ENCODE measurements around the gene ZNF358. TPM values are rescaled to one million over a fixed set of nuclear protein-coding genes. Genes with fewer than 3 reads are reported as not detected.

The ZNF358 gene
- total RNA-seq, 2 experiments from 2014 or later, result 5.1 to 5.2 TPM

GRCh38 chr19:7522072-7522922 lies 6.4 kb downstream of the ZNF358 start, which contains the start of gene MCOLN1:
Gene MCOLN1 (plus strand): TSS chr19:7522624. CDS start chr19:7522751, 127 bp downstream.
- peaks cover 5% of the 10 kb centered on the region for H3K27me3 Mint-ChIP-seq
- peaks cover 0 to 4% of the 10 kb centered on the region in 2 experiments for H3K9me3 ChIP-seq (ENCODE audit: control insufficient read depth in 1 of 2, insufficient read depth in 1 of 2, low read length in 2 of 2)
- H3K27ac ChIP-seq (ENCODE audit: low read depth in 1 of 2, low read length in 2 of 2), result no peak within 1 kb of the TSS
- intact Hi-C loops (cut with DNase I, micrococcal nuclease), result loop anchor here (1.0 to 2.0 kb wide), 2 partner anchors 12 to 33 kb away; partner anchors contain the start of gene PEX11G (in 1 of the 2)
- H3K4me1 Mint-ChIP-seq (ENCODE audit: low read depth), result peaks cover 20% of the 10 kb centered on the region
- H3K36me3 Mint-ChIP-seq (ENCODE audit: low read depth), result peaks cover 7% of the 10 kb centered on the region
- H3K36me3 ChIP-seq (ENCODE audit: insufficient read depth, low read length), result peaks cover 5% of the 10 kb centered on the region
- peak within 1 kb of the TSS; percentile 97 for H3K4me3 Mint-ChIP-seq
- ATAC-seq (ENCODE audit: poor library complexity) (peak; percentile 90), DNase-seq (peak; percentile 99 to 100 (median 100))
- no peaks in the 10 kb centered on the region for H3K9me3 Mint-ChIP-seq
- ChIA-PET POLR2A (interaction anchor here (0.5 to 3.8 kb wide), 15 partner anchors 10 to 1150 kb away, joined by 3 to 50 read pairs (median 3); partner anchors contain the start of genes ALKBH7, PET100, PNPLA6 and SNAPC2), CTCF (interaction anchor here (1.1 to 2.5 kb wide), 3 partner anchors 11 to 46 kb away, joined by 3 to 7 read pairs (median 5); no protein-coding TSS in a partner anchor)
- peaks cover 0 to 4% of the 10 kb centered on the region in 2 experiments for H3K27me3 ChIP-seq (ENCODE audit: control insufficient read depth in 1 of 2, insufficient read depth in 2 of 2, low read length in 2 of 2)
- H3K4me3 ChIP-seq (ENCODE audit: low read length), result peak within 1 kb of the TSS; percentile 72
- peak within 1 kb of the TSS; percentile 74 for H3K27ac Mint-ChIP-seq
- H3K4me1 ChIP-seq (ENCODE audit: insufficient read depth, low read length), result peaks cover 19% of the 10 kb centered on the region
- TF ChIP-seq, protein P1, sequence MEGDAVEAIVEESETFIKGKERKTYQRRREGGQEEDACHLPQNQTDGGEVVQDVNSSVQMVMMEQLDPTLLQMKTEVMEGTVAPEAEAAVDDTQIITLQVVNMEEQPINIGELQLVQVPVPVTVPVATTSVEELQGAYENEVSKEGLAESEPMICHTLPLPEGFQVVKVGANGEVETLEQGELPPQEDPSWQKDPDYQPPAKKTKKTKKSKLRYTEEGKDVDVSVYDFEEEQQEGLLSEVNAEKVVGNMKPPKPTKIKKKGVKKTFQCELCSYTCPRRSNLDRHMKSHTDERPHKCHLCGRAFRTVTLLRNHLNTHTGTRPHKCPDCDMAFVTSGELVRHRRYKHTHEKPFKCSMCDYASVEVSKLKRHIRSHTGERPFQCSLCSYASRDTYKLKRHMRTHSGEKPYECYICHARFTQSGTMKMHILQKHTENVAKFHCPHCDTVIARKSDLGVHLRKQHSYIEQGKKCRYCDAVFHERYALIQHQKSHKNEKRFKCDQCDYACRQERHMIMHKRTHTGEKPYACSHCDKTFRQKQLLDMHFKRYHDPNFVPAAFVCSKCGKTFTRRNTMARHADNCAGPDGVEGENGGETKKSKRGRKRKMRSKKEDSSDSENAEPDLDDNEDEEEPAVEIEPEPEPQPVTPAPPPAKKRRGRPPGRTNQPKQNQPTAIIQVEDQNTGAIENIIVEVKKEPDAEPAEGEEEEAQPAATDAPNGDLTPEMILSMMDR (IDR thresholded peaks at IDR 0.05), result no peak

GRCh38 chr19:7522923-7523667 lies 7.2 kb downstream of the ZNF358 start:
- peak overlapping the region; percentile 67 for H3K4me3 Mint-ChIP-seq
- ChIA-PET POLR2A (interaction anchor here (0.6 to 3.8 kb wide), 13 partner anchors 9 to 1151 kb away, joined by 3 to 50 read pairs (median 3); partner anchors contain the start of genes ALKBH7, PET100, PNPLA6 and SNAPC2), CTCF (interaction anchor here (1.7 to 2.5 kb wide), 2 partner anchors 11 to 45 kb away, joined by 5 to 7 read pairs; no protein-coding TSS in a partner anchor)
- H3K36me3 Mint-ChIP-seq (ENCODE audit: low read depth), result peaks cover 7% of the 10 kb centered on the region
- peak overlapping the region; percentile 72 for H3K4me3 ChIP-seq (ENCODE audit: low read length)
- TF ChIP-seq, protein P1 (IDR thresholded peaks at IDR 0.05), result no peak
- H3K27me3 Mint-ChIP-seq, result no peaks in the 10 kb centered on the region
- H3K4me1 ChIP-seq (ENCODE audit: insufficient read depth, low read length), result peaks cover 19% of the 10 kb centered on the region
- no peak overlapping the region for H3K27ac ChIP-seq (ENCODE audit: low read depth in 1 of 2, low read length in 2 of 2)
- H3K9me3 ChIP-seq (ENCODE audit: control insufficient read depth in 1 of 2, insufficient read depth in 1 of 2, low read length in 2 of 2), result peaks cover 0 to 4% of the 10 kb centered on the region in 2 experiments
- DNase-seq (peak in 1 of 14 experiments; percentile 32), ATAC-seq (ENCODE audit: poor library complexity) (no peak)
- H3K4me1 Mint-ChIP-seq (ENCODE audit: low read depth), result peaks cover 14% of the 10 kb centered on the region
- H3K9me3 Mint-ChIP-seq, result no peaks in the 10 kb centered on the region
- H3K36me3 ChIP-seq (ENCODE audit: insufficient read depth, low read length), result peaks cover 9% of the 10 kb centered on the region
- H3K27ac Mint-ChIP-seq, result no peak overlapping the region
- no peaks in the 10 kb centered on the region for H3K27me3 ChIP-seq (ENCODE audit: control insufficient read depth in 1 of 2, insufficient read depth in 2 of 2, low read length in 2 of 2)
- intact Hi-C loops (cut with DNase I, micrococcal nuclease), result loop anchor here (1.0 to 2.0 kb wide), 2 partner anchors 11 to 34 kb away; partner anchors contain the start of gene PEX11G (in 1 of the 2)

DNA sequence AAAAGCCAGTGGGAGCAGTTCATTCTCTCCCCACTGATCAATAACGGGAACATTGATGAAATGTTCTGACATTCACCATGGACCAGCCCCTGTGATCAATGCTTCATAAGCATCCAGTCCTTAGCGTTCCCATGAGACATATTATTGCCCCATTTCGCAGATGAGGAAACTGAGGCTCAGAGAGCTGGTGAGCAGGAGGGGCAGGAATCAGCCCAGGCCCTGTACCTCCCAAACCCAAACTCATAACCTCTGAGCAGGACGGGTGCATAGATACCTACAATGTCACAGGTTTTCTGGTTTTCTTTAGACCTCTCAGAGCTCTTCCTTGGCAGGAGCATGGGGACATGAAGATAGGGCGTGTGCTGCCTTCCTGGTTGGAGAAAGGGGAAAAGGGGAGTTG lies 8.6 kb downstream of the ZNF358 start:
- Histone ChIP-seq H3K36me3 (ENCODE audit: insufficient read depth, low read length) (peaks cover 9% of the 10 kb centered on the region), H3K4me1 (ENCODE audit: insufficient read depth, low read length) (peaks cover 19% of the 10 kb centered on the region), H3K27ac (ENCODE audit: low read depth in 1 of 2, low read length in 2 of 2) (no peak overlapping the region), H3K9me3 (ENCODE audit: control insufficient read depth in 1 of 2, insufficient read depth in 1 of 2, low read length in 2 of 2) (no peaks in the 10 kb centered on the region), H3K27me3 (ENCODE audit: control insufficient read depth in 1 of 2, insufficient read depth in 2 of 2, low read length in 2 of 2) (no peaks in the 10 kb centered on the region), H3K4me3 (ENCODE audit: low read length) (no peak overlapping the region)
- DNase-seq, result no peak
- Mint-ChIP-seq H3K36me3 (ENCODE audit: low read depth) (peaks cover 7% of the 10 kb centered on the region), H3K4me1 (ENCODE audit: low read depth) (peaks cover 14% of the 10 kb centered on the region), H3K4me3 (peak overlapping the region; percentile 30), H3K27ac (no peak overlapping the region), H3K27me3 (no peaks in the 10 kb centered on the region), H3K9me3 (no peaks in the 10 kb centered on the region)
- ATAC-seq (ENCODE audit: poor library complexity), result no peak
- POLR2A ChIA-PET, result interaction anchor here (1.3 to 3.8 kb wide), 2 partner anchors 11 to 176 kb away, joined by 3 to 50 read pairs; partner anchors contain the start of genes ARHGEF18 and PNPLA6
- CTCF ChIA-PET, result no interaction called here
- intact Hi-C loops (cut with DNase I, micrococcal nuclease), result no loop called here
- TF ChIP-seq, protein P1 (IDR thresholded peaks at IDR 0.05), result no peak

Data from CD4-positive, alpha-beta T cell (primary cell).